ENCODE measurements around the gene TMEM129.
"Not testable (repeated sequence)": the region's sequence is repeated elsewhere in the genome, so short reads cannot be mapped to it uniquely, and the experiment has no call there.

- TF ChIP-seq POLR2A, CTCF (IDR thresholded peaks at IDR 0.05): not testable (repeated sequence)
Measured at GRCh38 chr4:1701671-1702070, 19.5 kb downstream of the TMEM129 start.
